Jurkat, Clone E6-1 (cell line): ENCODE measurements around the gene ZCCHC2.
A peak's percentile ranks its signal among the peaks of the same experiment; 100 is the strongest.

ENCODE experiments used
- DNase-seq: peaks from one replicate; pipeline ENCODE4 v3.0.0-alpha.2; 2011; ENCODE audit warnings: low read depth, low spot score
- H3K4me3 ChIP-seq: 2 replicates; pipeline ENCODE4 v1.5.1; 2011; ENCODE audit warnings: mild to moderate bottlenecking, low read length, control low read depth, moderate library complexity

The ZCCHC2 gene

DNA sequence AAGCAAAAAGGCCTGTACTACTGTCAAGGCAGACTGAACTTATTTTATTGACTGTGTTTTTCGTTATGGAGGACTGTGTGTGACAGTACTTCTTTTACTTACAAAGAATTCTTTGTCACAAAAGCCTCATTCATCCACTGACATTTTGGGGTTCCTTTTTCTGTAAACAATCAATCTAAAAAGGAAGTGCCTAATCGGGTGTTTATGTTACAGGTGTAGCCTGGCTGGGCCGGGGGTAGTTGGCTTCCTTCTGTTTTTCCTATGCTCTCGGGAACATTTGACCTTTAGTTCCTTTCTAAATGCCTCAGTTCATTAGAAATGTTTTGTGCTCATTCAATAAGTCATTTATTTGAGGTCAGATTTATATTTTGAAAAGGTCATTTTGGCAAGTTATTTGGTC is 8.3 kb downstream of the ZCCHC2 start:
- no peak overlapping the region for H3K4me3 ChIP-seq
- DNase-seq, result no peak

DNA sequence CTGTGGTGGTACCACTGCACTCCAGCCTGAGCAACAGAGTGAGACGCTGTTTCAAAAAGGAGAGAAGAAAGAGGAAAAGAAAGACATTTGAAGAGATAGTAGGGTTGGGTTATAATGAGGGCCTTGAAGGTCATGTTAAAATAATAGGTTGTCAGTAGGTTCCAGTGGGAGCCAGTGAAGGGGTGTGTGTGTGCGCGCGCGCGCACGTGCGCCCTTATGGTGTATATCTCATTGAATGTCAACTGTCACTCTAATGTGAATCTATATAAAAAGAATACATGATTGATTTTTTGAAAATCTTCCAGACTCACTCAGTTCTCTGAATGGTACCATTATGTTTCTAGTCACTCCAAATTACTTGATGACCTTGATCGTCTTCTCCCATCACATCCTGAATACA is 9.1 kb downstream of the ZCCHC2 start:
- H3K4me3 ChIP-seq, result no peak overlapping the region
- DNase-seq, result no peak

DNA sequence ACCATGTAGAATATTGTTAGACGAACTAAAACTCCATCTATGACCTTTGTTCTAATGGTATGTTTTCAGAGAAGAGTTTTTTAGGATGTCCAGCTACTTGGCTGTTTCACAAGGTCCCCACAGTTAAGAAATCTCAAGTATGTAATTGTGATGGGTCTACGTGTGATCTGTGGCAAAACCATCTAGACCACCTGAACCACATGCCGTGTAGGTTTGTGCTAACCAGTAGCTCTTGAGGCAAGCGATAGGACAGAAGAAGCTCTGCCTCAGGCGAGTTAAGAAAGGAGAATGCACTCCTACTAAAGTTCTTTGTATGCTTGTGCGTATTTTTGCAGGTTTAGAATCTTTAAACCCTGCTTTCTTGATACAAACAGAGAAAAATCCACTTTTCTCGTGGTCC is 13.2 kb downstream of the ZCCHC2 start:
- no peak for DNase-seq
- no peak overlapping the region for H3K4me3 ChIP-seq

DNA sequence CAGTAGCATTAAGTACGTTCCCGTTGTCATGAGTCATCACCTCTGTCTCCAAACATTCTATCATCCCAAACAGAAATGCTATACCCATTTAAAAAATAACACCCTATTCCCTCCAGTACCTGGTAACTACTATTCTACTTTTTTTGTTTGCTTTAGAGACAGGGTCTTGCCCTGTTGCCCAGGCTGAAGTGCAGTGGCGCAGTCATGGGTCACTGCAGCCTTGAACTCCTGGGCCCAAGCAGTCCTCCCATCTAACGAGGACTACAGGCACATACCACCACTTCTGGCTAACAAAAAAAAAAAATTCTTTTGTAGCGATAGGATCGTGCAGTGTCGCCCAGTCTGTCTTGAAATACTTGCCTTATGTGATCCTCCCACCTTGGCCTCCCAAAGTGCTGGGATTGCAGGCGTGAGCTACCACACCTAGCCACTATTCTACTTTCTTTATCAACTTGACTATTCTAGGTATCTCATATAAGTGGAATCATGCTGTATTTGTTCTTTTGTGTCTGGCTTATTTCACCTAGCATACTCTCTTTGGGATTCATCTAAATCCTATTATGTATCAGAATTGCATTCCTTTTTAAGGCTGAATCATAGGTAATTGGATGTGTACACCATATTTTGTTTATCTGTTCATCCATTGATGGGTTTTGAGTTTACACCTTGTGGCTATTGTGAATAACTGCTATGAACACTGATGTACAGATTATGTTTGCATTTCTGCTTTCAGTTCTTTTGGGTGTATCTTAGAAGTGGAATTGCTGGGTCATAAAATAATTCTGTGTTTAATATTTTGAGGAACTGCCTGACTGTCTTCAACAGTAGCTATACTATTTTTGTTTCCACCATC is 14.4 kb downstream of the ZCCHC2 start:
- H3K4me3 ChIP-seq, result no peak overlapping the region
- DNase-seq, result no peak

DNA sequence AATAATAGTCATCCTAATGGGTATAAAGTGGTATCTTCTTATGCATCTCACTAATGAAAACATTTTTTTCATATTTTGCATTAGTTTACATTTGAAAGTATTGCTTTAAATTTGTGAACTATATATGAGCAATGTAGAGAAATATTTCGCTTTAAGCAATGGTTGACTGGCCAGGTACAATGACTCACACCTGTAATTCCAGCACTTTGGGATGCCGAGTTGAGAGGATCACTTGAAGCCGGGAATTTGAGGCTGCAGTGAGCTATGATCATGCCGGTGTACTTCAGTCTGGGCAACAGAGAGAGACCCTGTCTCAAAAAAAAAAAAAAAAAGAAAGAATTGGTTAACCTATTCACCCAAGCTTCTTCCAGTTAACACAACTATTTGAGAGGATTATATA is 15.1 kb downstream of the ZCCHC2 start:
- H3K4me3 ChIP-seq, result no peak overlapping the region
- DNase-seq, result no peak

DNA sequence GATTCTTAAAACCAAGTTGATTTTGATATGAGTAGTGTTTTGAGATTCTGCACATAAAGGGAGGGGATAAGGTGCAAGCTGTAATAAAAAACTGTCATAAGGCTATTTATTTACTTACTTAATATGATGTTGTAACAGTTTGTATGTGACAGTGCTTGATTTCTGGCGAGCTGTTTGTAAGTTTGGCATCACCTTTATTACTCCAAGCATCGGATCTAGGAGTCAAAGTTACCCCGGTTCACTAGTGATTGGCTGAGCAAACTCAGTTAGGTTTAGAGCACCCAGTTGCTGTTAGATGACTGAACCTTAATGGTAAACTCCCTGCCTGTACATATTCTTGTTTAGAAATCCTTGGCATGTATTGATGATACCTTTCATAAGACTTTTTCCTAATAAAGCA is 16.1 kb downstream of the ZCCHC2 start:
- H3K4me3 ChIP-seq, result no peak overlapping the region
- DNase-seq, result no peak

DNA sequence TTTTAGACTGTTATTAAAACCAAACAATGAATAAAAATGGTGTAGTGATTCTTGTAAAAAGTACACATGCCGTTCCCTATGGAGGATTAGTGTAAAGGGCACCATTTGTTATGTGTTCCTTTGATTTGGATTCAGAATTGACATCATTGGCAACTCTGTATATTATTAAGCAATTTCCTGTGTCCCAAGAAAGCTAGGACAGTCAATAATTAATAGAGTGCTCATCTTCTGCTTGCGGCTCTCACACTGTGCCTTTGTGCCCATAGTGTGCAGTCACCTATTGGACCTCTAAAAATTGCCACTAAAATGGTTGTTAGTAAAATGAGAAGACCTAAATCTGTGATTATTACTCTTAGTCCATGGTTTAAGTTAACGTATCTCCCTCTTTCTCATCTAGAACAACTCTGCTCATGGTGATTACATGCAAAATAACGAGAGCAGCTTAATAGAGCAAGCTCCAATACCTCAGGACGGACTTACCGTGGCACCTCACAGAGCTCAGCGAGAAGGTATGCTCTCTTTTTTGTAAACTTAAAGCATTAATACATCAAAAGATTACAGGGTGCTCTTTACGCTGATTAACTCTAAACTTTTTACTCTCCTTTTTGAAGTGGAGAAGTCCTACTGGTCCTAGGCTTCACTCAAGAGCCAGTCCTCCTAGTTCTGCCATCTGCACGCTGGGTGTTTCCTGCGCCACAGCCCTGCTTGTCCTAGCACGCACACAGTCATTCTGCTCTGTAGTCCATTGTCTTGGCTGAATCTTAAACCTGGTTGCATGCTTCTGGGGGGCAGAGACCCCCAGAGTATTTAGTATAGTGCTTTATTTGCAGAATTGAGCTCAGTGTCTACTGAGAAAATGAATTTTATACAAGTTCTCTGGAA is 16.7 kb downstream of the ZCCHC2 start:
- H3K4me3 ChIP-seq, result no peak overlapping the region
- DNase-seq, result no peak

DNA sequence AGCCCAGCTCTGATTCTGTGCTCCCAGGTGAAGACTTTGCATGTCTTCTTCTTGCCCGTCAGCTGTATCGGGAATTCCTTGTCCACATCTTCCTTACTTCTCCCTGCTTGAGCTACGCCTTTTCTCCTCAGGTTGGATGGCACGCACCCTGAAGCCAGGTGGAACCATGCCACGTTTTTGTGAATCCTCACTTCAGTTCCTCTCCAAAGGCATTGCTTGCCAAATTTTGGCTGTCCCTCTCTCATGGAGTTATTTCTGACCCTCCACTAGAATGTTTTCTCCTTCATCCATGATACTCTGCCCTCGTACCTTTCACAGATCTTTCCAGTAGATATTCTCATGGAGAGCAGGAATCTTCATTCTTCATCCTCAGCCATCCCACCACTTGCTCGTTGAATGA is 20.2 kb downstream of the ZCCHC2 start:
- DNase-seq, result no peak
- no peak overlapping the region for H3K4me3 ChIP-seq

DNA sequence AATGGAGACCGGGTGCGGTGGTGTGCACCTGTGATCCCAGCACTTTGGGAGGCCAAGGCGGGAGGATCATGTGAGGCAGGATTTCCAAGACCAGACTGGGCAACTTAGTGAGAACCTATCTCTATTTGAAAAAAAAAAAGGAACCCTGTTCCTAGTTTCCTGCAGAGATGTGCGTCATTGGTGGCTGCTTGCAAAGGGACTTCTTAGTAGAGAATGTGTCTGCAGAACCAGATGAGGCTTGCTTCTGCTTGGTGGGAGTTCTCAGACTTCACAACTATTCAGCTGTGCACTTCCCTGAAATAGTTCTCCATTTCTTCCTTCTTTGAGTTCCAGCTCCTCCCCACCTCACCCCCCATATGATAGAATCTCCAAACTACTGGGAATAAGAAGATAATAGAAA is 22.3 kb downstream of the ZCCHC2 start:
- H3K4me3 ChIP-seq, result no peak overlapping the region
- no peak for DNase-seq

DNA sequence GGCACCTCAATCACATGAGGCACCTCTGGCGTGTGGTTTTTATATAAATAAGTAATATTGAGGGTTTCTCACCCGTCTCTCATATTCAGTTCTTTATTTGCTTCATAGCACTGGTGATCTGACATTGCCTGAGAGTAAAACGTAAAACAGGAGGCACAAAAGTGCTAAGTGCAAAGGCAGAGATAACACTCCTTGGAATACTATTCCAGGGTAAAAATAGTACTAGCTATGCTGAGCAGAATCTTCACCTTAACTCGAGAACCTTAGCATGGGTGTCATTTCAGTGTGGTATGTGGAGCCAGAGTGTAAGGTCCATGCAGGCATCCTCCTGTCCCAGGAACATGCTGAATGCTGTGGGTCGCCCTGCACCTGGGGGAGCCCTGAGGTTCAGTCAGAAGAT is 26.9 kb downstream of the ZCCHC2 start:
- no peak for DNase-seq
- no peak overlapping the region for H3K4me3 ChIP-seq

DNA sequence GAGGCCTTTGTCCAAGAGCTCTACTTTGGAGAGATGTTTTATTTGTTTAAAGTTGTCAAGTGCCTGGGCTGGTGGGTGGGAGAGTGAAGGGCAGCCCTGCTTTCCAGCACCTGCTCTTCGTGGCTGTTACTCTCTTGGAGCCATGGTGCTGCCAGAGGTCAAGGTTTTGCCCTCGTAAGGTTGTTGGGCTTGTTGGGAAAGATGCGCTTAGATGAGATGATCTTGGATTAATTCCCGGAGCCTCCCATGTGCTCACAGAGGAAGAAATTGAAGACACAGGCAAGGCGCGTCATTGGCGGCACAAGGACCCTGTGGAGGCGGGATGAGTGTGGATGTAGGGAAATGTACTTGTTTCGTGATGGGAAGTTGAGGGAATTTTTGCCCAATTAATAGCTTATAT is 27.9 kb downstream of the ZCCHC2 start:
- H3K4me3 ChIP-seq, result no peak overlapping the region
- no peak for DNase-seq

DNA sequence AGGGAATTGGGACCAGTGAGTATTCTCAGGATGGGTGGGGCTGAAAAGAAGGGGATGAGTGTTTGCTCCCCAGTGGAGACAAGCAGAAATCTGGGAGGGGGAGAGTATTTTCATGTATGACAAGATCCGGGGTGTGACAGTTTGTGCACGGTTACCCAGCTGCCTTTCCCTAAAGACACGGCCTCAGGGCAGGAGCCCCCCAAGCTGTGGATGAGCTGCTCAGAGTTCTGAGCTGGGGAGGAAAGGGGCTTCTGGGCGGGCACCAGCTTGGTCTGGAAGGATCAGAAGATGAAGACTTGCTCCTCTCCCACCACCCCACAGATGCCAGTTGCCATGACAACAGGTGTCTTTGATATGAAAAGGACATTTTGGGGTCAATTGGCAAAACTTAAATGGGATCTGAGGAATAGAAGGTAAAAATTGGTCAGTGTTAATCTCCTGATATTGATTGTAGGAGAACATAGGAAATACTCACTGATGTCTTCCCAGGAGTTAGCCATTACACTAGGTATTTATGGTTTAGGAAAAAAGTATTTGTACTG is 29.2 kb downstream of the ZCCHC2 start:
- H3K4me3 ChIP-seq, result no peak overlapping the region
- DNase-seq, result no peak

DNA sequence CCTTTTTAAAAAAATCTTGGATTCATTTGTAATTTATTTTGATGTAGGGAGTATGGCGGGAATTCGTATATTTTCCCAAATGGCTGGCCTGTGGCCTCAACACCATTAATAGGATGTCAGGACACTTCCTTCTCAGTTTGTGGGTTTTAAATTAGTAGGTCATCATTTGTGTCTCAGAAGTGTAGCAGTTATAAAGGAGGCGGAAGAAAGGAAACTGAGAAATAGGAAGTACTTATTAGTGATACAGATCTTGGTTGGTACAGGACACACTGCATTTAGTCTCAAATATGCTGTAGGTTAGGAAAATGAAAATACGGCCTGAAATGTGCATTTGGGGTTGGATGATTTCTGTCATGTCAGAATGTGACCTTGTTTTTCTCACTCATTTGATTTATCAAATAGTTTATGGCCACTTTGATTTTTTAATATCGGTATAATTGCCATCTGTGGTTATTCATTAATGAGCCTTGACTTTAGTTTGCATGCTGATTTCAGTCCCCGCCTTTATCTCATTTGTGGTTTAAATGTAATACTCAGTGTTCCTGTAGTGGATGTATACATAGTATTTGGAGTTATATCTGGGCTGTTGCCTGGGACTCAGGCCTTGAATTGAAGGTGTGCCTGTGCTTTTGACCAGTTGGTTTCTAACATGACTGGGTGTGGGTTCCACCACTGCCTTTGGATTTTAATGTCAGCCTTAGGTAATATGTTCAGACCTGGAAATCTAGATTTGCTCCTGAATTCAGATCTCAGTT is 31.4 kb downstream of the ZCCHC2 start:
- no peak overlapping the region for H3K4me3 ChIP-seq
- DNase-seq, result no peak

DNA sequence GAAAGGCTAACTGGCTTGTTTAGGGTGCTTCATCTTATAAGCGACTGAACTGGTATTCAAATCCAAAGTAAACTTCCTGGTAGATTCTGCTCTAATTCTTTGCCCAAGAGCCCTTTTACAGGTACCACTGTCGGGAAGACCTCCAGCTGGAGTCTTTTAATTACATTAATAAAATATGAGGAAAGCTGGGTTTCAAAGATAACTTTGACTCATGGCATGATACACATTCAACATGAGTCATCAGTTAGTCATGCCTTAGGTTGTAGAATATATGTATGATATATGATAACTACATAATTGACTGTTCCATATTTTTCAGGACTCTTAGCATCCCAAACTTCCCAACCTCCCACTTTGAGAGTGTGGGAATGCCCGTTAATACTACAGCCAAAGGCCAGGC is 32.3 kb downstream of the ZCCHC2 start:
- no peak for DNase-seq
- no peak overlapping the region for H3K4me3 ChIP-seq

DNA sequence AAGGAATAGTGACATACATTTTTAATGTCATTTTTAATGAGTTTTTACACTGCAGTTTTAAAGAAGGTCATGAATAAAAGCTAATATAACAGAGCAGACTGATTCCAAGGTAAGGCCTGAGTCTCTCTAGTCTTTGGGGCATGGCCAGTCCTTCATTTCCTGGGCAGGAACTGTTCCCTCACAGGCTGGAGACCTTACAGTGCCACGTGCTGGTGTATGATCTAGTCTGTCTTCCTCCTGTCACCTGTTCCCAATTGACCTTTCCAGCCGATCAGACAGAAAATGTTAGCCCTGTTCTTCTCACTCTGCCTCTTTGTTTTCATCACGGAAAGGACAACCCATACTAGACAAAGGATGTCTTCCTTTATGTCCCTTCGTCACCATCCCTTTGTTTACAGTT is 33.6 kb downstream of the ZCCHC2 start:
- DNase-seq, result no peak
- no peak overlapping the region for H3K4me3 ChIP-seq

DNA sequence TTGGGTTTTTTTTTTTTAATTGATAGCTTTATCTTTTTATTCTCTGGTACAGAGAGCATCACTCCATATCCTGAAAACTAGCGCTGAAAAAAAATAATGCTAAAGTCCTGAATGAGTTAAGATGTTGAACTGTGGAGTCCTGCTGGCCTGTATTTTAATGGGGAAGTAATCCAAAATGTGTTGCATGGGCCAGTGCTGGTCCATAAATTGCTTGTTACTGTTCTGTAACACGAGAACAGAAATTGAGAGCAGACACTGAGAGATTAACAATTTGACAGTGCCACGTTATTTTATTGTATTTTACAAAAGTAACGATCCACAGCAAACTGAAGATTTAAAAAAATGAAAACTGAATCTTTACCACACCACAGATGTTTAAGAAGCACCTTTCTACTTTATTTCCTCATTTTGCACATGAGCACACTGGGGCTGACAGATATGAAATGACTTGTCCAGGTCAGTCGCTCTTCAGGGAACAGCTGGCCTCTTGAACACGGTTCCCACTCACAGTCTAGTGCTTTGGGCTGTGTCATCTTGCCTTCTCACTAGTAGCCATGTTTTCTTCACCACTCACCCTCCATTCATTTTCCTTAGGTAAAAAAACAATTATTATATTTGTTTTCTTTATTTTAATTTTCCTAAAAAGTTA is 35.3 kb downstream of the ZCCHC2 start:
- DNase-seq, result no peak
- no peak overlapping the region for H3K4me3 ChIP-seq

DNA sequence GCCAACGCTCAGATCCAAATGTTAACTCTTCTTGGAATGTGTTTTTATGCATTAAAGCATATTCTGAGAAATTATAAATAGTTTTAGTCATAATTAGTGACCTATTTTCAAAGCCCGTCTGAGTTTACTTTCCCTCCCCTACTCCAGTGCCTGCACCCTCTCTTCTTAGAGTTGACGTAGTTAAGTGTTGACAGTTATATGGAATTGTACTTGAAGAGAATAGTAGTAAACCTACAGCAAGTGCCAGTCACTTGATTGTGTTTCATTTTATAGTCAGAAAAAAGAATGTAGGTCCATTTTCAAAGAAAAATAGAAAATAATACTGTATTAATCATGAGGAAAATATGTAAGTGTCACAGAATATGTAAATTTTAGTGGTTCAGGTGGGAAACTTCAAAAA is 41.2 kb downstream of the ZCCHC2 start:
- H3K4me3 ChIP-seq, result no peak overlapping the region
- no peak for DNase-seq

DNA sequence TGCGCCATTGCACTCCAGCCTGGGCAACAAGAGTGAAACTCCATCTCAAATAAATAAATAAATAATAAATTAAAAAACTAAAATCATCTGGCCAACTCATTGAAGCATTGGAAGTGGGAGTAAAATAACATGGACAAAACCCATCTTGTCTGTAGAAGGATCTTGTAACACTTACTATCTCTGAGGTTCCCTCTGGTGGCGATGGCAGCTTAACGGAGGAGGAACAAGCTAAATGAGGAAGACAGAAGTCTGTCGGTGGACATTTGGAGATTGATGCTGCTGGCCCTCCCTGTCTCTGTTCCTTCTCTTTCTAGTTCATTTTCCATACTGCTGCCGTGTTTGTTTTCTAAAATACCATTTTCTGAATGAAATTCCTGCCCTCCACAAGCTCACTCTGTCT is 43.4 kb downstream of the ZCCHC2 start:
- no peak overlapping the region for H3K4me3 ChIP-seq
- DNase-seq, result peak; percentile 6

DNA sequence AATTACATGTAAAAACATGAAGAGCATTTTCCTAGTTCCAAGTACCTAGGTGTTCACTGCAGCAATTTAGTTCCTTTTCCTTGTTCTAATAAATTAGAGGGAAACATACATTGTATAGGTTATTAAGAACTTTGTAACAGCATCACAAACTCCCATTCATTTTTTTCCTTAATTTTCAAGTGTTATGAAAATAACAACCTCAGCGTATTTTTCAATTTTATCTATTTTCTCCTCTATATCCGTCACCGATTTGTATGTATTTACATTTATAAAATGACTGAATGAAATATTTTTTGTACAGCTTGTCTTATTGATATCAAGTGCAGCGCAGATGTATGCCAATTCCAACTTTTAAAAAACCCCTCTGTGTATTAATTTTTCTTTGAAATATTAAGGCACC is 44.0 kb downstream of the ZCCHC2 start:
- DNase-seq, result no peak

More for the DNA sequence above, 44.0 kb downstream of the ZCCHC2 start:
- H3K4me3 ChIP-seq, result no peak overlapping the region
